Hippocampal formation (tissue), 2 donors: Measurements from ENCODE around the gene CMTM8.

Experiments
- DNase-seq, 2 donors: peaks; one replicate each; lab custom pipeline; 2025; lab: John Stamatoyannopoulos, UW

CMTM8 gene

DNA sequence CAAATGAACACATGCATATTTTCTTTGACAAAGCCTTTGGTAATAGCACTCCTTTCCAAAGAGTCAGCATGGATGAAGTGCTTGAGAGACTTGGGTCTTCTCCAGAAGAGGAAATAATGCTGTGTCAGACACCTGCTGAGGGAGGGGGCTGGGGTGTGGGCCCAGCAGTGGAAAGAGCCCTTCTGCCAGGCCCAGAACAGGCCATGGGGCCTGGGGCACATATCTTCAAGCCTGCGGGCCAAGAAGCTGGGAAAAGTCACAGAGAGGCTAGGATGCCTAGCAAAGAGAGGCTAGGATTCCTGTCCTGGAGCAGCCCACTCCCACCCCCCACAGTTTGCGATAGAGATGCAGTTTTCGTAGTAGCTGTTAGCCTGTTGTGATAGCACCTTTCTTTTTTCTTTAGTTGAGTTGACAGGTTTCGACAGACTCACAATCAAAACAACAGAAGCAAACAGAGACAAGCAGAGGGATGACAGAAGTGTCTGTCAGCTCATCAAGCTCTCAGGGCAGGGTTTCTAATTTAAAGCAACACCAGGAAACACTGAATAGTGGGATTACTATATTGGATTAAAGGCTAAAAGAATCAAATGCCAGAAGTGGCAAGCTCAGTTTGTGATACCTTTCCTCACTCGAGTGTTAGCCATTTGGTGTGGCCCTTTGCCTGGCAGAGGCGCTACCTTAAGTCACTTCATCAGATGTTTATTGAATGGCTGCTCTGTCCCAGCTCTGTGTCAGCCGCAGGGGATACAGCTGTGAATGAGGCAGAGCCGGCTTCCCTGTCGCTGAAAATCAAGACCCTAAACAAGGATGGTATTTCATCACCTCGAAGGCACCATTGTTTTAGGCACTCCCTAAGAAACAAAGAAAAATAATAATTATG, 172.1 kb downstream of the CMTM8 start:
- DNase-seq = no peak

- DNase-seq = no peak
Observed at GRCh38 chr3:32411442-32411841, 173.0 kb downstream of the CMTM8 start.

DNA sequence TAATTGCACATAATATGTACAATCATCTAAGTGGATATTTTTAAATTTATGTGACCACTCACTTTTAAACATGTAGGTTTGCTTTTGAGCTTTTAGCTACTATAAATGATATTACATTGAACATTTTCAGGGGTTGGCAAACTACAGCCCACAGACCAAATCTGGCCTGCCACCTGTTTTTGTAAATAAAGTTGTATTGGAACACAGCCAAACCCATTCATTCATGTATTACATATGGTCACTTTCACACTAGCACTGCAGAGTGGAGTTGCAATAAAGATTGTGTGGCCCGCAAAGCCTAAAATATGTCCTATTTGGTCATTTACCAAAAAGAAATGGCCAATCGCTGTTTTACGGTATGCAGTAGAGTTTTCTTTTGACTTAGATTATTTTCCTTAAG, 174.4 kb downstream of the CMTM8 start:
- DNase-seq = no peak

DNA sequence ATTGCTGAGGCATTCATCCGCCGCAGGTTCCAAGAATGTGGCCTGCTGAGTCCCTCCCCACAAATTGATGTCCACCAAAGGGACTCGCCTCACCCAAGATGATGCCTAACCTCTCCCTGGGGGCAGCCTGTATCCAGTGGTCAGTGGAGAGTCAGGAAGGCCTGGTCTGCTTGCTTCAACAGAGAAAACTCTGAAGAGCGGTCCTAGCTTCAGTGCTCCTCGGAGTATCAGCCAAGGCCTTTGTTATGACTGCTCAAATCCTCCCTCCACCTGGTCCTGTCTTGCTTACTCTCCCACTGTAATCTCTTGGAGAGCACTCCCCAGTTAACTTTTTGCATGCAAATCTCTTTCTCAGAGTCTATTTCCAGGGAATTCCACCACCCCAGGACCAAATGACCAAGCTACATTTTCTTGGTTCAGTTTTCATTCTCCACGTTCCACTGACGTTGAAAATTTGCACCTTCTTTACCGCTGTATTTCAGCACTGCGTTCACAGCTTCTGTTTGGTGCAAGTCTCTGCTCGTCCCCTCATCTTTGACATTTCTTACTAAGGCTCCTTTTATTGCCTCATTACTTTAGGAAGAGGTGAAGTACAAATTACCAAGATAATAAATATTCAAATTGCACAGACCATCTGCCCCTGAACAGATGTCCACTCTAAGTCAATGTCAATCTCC, 175.5 kb downstream of the CMTM8 start:
- no peak for DNase-seq

- no peak for DNase-seq
Observed at GRCh38 chr3:32414522-32415202, 176.2 kb downstream of the CMTM8 start.

- DNase-seq = no peak
Observed at GRCh38 chr3:32419742-32420125, 181.3 kb downstream of the CMTM8 start.
